HG03175 (cell line): ENCODE measurements around the gene SS18.
A peak's percentile ranks its signal among the peaks of the same experiment; 100 is the strongest.
"Not testable (repeated sequence)": the region's sequence is repeated elsewhere in the genome, so short reads cannot be mapped to it uniquely, and the experiment has no call there.

ENCODE experiments used
- ATAC-seq: cut with Tn5 transposase; IDR thresholded peaks from one replicate; pipeline ENCODE4 v1.9.1; 2021; ENCODE audit warnings: mild to moderate bottlenecking, moderate library complexity; ENCODE audit not compliant: unreplicated experiment

The SS18 gene, protein sequence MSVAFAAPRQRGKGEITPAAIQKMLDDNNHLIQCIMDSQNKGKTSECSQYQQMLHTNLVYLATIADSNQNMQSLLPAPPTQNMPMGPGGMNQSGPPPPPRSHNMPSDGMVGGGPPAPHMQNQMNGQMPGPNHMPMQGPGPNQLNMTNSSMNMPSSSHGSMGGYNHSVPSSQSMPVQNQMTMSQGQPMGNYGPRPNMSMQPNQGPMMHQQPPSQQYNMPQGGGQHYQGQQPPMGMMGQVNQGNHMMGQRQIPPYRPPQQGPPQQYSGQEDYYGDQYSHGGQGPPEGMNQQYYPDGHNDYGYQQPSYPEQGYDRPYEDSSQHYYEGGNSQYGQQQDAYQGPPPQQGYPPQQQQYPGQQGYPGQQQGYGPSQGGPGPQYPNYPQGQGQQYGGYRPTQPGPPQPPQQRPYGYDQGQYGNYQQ

DNA sequence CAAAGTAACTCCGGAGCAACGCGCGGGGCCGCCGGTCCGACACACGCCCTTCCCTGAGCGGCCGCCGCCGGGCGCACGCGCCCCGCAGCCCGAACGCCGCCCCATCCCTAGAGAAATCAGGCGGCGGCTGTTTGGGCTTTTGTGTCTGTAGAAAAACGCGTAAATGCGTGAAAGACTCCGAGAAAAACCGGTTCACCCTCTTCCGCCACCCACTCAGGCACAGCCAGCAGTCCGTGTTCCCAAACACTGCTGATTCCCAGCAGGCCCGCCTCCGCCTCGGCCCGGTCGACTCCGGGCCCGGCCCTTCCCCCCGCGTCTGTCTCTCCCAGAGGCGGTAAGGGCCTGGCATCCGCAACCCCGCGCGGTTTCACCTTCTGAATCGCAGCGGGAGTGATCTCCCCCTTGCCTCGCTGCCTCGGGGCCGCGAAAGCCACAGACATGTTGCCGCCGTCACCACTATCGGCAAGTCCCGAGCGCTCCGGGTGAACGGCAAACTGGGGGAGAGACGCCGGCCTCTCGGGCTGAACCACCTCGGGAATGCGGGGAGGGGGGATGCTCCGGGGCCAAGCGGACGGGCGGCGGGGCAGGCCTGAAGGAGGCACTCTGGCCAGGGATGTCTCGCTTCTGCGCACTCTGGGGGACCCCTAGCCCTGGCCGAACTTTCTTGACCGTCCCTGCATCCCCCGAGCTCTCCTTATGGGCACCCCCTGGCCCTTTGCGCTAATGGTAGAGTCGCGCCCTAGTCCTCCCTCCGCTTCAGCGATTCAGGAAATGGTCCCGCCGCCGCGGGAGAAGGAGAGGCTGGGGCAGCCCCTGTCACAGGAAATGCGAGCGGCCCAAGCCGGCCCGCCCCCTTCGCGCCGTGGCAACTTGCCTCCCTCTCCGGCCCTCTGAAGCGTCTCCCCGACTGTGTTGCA is at the start of gene SS18:
Gene SS18 (minus strand): TSS at position 484 of the 917 bp plus-strand sequence. CDS start 44 bp downstream, at position 440.
- peak; percentile 86 for ATAC-seq

GRCh38 chr18:26135548-26135947 is 45.1 kb upstream of the SS18 start:
- no peak for ATAC-seq

GRCh38 chr18:26134107-26134506 is 43.7 kb upstream of the SS18 start:
- peak; percentile 17 for ATAC-seq

GRCh38 chr18:26133652-26134051 is 43.2 kb upstream of the SS18 start, which contains the start of gene PSMA8:
Gene PSMA8 (plus strand): TSS chr18:26133869. CDS start chr18:26133966, 97 bp downstream.
- peak; percentile 73 for ATAC-seq

DNA sequence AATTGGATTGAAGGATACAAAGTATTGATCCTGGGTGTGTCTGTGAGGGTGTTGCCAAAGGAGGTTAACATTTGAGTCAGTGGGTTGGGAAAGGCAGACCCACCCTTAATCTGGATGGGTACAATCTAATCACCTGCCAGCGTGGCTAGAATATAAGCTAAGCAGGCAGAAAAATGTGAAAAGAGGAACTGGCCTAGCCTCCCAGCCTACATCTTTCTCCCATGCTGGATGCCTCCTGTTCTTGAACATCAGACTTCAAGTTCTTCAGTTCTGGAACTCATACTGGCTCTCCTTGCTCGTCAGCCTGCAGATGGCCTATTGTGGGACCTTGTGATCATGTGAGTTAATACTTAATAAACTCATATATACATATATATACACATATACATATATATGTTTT is 37.8 kb upstream of the SS18 start:
- ATAC-seq: not testable (repeated sequence)

DNA sequence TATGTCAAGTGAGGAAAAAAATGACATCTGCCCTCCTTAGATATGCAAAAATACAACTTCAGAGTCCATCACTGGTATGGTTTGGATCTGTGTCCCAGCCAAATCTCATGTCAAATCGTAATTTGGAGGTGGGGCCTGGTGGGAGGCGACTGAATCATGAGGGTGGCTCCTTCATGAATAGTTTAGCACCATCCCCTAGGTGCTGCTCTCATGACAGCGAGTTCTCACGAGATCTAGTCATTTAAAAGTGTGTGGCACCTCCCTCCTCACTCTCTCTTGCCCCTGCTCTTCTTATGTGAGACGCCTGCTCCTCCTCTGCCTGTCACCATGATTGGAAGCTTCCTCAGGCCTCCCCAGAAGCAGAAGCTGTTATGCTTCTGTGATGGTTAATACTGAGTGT is 37.4 kb upstream of the SS18 start:
- no peak for ATAC-seq

GRCh38 chr18:26121994-26122393 is 31.6 kb upstream of the SS18 start:
- not testable (repeated sequence) for ATAC-seq

- no peak for ATAC-seq
These were observed 31.1 kb upstream of the SS18 start for GRCh38 chr18:26121476-26121875.

DNA sequence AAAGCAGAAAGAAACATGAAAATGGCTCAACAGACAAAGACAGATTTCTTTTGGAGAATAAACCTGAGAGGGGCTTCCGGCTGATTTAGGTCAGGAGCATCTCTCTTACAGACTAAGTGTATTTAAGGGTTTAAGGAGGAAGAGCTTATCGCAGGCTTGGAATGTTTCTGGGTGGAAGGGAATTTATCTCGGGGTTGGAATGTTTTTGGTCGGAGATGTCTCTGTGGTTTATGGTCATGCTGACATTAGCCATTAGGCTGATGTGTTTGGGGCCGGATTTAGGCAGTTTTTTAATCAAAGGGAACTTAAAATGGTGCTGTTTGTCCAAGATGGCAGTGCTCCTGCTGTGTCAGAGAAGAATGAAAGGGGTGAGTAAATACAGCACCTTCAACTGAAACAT is 28.8 kb upstream of the SS18 start:
- no peak for ATAC-seq

- ATAC-seq: no peak
These were observed 13.6 kb upstream of the SS18 start for GRCh38 chr18:26104035-26104434.

DNA sequence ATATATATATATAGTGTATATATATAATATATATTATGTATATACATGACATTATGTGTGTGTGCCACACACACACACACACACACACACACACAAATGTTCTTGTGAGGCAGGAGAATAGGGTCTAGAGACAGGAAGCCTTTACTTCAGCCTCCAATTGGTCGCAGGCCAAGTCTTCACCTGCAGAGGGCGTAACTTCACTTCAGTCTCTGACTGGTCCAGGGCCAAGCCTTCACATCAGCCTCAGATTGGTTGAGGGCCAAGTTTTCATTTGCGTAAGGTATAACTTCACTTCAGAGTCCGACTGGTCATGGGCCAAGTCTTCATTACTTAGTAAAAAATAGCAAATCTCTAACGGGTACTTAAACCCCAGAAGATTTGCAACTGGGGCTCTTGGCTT is 13.2 kb upstream of the SS18 start:
- ATAC-seq: no peak

- ATAC-seq: no peak
These were observed 7.2 kb upstream of the SS18 start for GRCh38 chr18:26097563-26097962.

DNA sequence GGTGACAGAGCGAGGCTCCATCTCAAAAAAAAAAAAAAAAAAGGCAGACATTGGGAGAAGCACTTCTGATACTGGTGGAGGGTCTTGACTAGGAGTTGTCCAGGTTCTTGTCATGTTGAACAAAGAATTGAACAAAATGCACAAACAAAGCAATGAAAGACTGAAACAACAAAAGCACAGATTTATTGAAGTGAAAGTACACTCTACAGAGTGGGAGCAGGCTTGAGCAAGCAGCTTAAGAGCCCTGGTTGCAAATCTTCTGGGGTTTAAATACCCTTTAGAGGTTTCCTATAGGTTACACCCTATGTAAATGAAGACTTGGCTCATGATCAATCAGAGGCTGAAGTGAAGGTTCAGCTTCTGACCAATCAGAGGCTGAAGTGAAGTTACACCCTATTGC is 6.4 kb upstream of the SS18 start:
- ATAC-seq: no peak

GRCh38 chr18:26091047-26091630 is 726 bp upstream of the SS18 start:
- ATAC-seq: peak; percentile 52

DNA sequence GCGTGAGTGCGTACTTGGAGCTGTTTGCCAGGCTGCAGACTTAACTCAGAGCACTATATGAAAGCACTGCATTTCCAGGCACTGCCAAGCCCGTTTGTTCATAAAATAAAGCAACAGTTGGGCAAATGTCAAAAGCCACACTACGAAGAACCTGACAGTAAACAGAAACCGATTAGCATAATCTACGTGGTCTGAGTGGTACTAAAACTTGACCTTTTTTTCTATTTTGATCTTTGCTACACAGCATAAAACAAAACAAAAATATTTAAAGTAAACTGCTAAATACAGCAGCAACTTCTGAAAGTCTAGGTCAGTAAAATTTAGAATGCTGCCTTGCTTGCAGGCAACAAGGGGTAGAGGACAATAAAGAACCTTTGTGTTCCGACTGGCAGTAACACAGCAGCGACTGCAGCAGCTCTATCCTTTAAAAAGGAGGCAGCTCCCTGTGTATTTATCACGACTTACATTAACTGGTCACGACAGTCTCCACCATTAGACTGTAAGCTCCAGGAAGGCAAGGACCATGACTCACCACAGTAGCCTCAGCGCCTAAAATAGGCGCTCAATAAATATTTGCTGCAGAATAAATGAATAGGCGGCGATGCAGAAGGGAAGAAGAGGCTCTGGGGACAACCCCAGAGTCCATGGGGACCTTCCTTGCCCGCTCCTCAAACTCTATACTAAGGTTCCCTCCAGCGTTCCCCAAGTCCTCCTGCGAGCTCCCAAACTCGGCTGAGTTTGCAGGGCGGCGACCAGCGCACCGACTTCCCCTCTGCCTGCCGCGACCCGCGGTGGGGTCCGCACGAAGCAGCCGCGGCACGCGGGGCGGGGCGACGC is 902 bp downstream of the SS18 start:
- ATAC-seq: peak; percentile 3

- ATAC-seq: no peak
These were observed 1.9 kb downstream of the SS18 start for GRCh38 chr18:26088487-26088886.

DNA sequence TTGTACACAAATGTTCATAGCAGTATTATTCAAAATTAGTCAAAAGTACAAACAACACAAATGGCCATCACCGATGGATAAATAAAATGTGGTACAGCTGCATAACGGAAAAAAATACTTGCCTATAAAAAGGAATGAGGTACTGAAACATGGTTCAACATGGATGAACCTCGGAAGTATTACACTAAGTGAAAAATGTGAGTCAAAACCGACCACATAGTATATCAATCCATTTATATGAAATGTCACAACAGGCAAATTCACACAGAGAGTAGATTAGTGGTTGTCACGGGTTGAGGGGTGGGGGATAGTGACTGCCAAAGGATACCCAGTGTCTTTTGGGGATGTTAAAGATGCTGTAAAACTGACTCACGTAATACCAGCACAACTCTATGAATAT is 3.5 kb downstream of the SS18 start:
- no peak for ATAC-seq

DNA sequence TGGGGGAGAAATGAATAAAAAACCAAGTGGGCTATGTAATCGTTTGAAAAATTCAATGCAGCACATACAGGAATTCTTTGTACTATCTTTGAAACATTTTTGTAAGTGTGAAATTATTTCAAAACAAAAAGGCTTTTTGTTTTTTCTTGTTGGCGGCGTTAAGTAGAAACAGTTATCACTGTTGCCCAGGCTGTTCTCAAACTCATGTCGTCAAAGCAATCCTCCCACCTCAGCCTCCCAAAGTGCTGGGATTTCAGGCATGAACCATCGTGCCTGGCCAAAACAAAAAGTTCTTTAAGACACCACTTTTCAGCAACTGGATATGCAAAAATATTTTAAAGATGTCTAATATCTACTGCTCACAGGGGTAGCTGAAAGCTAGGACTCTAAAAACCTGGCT is 5.4 kb downstream of the SS18 start:
- ATAC-seq: no peak

DNA sequence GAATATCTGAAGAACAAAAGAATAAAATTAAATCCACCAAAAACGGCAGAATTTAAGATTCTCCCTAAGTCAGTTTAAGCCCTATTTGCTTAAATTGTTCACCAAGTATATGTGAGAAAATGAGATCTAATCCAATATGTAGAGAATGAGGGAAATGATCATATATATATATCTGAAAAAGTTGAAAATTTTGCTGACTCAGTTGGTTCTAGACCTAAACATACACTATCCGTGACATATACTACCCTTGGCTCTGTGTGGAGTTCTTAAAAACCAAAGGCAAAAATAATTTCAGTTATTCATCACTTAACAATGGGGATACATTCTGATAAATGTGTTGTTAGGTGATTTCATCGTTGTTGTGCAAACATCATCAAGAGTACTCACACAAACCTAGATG is 7.3 kb downstream of the SS18 start:
- ATAC-seq: no peak

GRCh38 chr18:26082475-26082874 is 7.9 kb downstream of the SS18 start:
- ATAC-seq: no peak
